SK-N-SH treated with all-trans-retinoic acid at 6 μM for 48 hours (cell line): Measurements from ENCODE around the gene PRKCZ.

Source experiments
- ATAC-seq: fragments of 200-7000 bp; cut with Tn5 transposase; 3 replicates; pipeline ENCODE4 v1.9.1; 2020; ENCODE audit warnings: mild to moderate bottlenecking, moderate library complexity
- ARNTL ChIP-seq: fragments of 450-650 bp; formaldehyde crosslinking; IDR thresholded peaks from 2 replicates; pipeline ENCODE4 v1.5.0; 2020; ENCODE audit warnings: low read depth, mild to moderate bottlenecking, moderate library complexity, borderline replicate concordance
- BACH2 ChIP-seq: fragments of 250-450 bp; sonication (Bioruptor Pico); IDR thresholded peaks from 2 replicates; pipeline ENCODE4 v1.9.0; 2021; ENCODE audit warnings: mild to moderate bottlenecking, borderline replicate concordance
- CREB5 ChIP-seq: fragments of 250-450 bp; sonication (Bioruptor Pico); IDR thresholded peaks from 2 replicates; pipeline ENCODE4 v1.5.1; 2020; ENCODE audit warnings: low read depth, mild to moderate bottlenecking, moderate library complexity
- CSDC2 ChIP-seq: fragments of 250-450 bp; sonication (Bioruptor Pico); IDR thresholded peaks from 2 replicates; pipeline ENCODE4 v1.5.0; 2020; ENCODE audit warnings: mild to moderate bottlenecking, moderate library complexity
- CSRNP3 ChIP-seq: fragments of 250-450 bp; sonication (Bioruptor Pico); IDR thresholded peaks from 2 replicates; pipeline ENCODE4 v1.5.1; 2021; ENCODE audit warnings: mild to moderate bottlenecking, moderate library complexity
- ESRRG ChIP-seq: fragments of 250-450 bp; sonication (Bioruptor Pico); IDR thresholded peaks from 2 replicates; pipeline ENCODE4 v1.6.1; 2021; ENCODE audit warnings: mild to moderate bottlenecking
- GLIS3 ChIP-seq: fragments of 250-450 bp; sonication (Bioruptor Pico); IDR thresholded peaks from 2 replicates; pipeline ENCODE4 v1.5.0; 2020; ENCODE audit warnings: mild to moderate bottlenecking, moderate library complexity
- ISL1 ChIP-seq: fragments of 250-450 bp; sonication (Bioruptor Pico); IDR thresholded peaks from 2 replicates; pipeline ENCODE4 v2.1.2; 2022; ENCODE audit warnings: mild to moderate bottlenecking, moderate library complexity
- OSR1 ChIP-seq: fragments of 250-450 bp; sonication (Bioruptor Pico); IDR thresholded peaks from 2 replicates; pipeline ENCODE4 v1.8.0; 2022; ENCODE audit warnings: moderate library complexity, mild to moderate bottlenecking, inconsistent platforms
- PATZ1 ChIP-seq: fragments of 250-450 bp; sonication (Bioruptor Pico); IDR thresholded peaks from 2 replicates; pipeline ENCODE4 v1.8.0; 2020; ENCODE audit warnings: mild to moderate bottlenecking, moderate library complexity, borderline replicate concordance
- POU6F1 ChIP-seq: fragments of 250-450 bp; sonication (Bioruptor Pico); IDR thresholded peaks from 2 replicates; pipeline ENCODE4 v1.8.0; 2021; ENCODE audit warnings: low read depth, mild to moderate bottlenecking, moderate library complexity, borderline replicate concordance
- PPARA ChIP-seq: fragments of 250-450 bp; sonication (Bioruptor Pico); IDR thresholded peaks from 2 replicates; pipeline ENCODE4 v1.5.0; 2020; ENCODE audit warnings: mild to moderate bottlenecking, borderline replicate concordance
- RARB ChIP-seq: fragments of 250-450 bp; sonication (Bioruptor Pico); IDR thresholded peaks from 2 replicates; pipeline ENCODE4 v1.8.0; 2021; ENCODE audit warnings: mild to moderate bottlenecking, moderate library complexity
- TCF4 ChIP-seq: fragments of 250-450 bp; sonication (Bioruptor Pico); IDR thresholded peaks from 2 replicates; pipeline ENCODE4 v1.8.0; 2021; ENCODE audit warnings: mild to moderate bottlenecking, moderate library complexity, borderline replicate concordance
- TOX ChIP-seq: fragments of 250-450 bp; sonication (Bioruptor Pico); IDR thresholded peaks from 2 replicates; pipeline ENCODE4 v1.8.0; 2021; ENCODE audit warnings: mild to moderate bottlenecking, moderate library complexity, borderline replicate concordance
- ZC3H10 ChIP-seq: fragments of 250-450 bp; sonication (Bioruptor Pico); IDR thresholded peaks from 2 replicates; pipeline ENCODE4 v1.5.1; 2021; ENCODE audit warnings: mild to moderate bottlenecking, moderate library complexity
- ZFP30 ChIP-seq: fragments of 450-650 bp; formaldehyde crosslinking; IDR thresholded peaks from 2 replicates; pipeline ENCODE4 v1.5.0; 2022; ENCODE audit warnings: mild to moderate bottlenecking, moderate library complexity
- ZNF565 ChIP-seq: fragments of 450-650 bp; formaldehyde crosslinking; conservative IDR thresholded peaks from 2 replicates; pipeline ENCODE4 v1.5.0; 2020; ENCODE audit warnings: low read depth, mild to moderate bottlenecking, moderate library complexity
- ZNF70 ChIP-seq: fragments of 450-650 bp; formaldehyde crosslinking; IDR thresholded peaks from 2 replicates; pipeline ENCODE4 v1.5.0; 2020; ENCODE audit warnings: mild to moderate bottlenecking, moderate library complexity
- ZNF8 ChIP-seq: fragments of 450-650 bp; formaldehyde crosslinking; IDR thresholded peaks from 2 replicates; pipeline ENCODE4 v1.5.0; 2020; ENCODE audit warnings: mild to moderate bottlenecking, moderate library complexity

The PRKCZ gene

GRCh38 chr1:2036287-2036686 is 13.9 kb upstream of the PRKCZ start:
- ATAC-seq: no peak
- TF ChIP-seq ISL1 (no peak), TOX (CRISPR knock-in tag) (no peak), ZFP30 (CRISPR knock-in tag) (no peak), ZC3H10 (CRISPR knock-in tag) (no peak), ZNF565 (CRISPR knock-in tag) (no peak), ARNTL (CRISPR knock-in tag) (no peak), OSR1 (CRISPR knock-in tag) (no peak), PPARA (CRISPR knock-in tag) (no peak), CREB5 (CRISPR knock-in tag) (no peak), TCF4 (CRISPR knock-in tag) (no peak)

GRCh38 chr1:2037314-2037979 is 12.8 kb upstream of the PRKCZ start:
- ATAC-seq: no peak
- TF ChIP-seq PATZ1 (CRISPR knock-in tag): no peak
- TF ChIP-seq ZNF8 (CRISPR knock-in tag): no peak
- TF ChIP-seq OSR1 (CRISPR knock-in tag): no peak
- no peak for TF ChIP-seq TCF4 (CRISPR knock-in tag)
- no peak for TF ChIP-seq TOX (CRISPR knock-in tag)
- no peak for TF ChIP-seq RARB
- no peak for TF ChIP-seq ZFP30 (CRISPR knock-in tag)
- no peak for TF ChIP-seq ESRRG (CRISPR knock-in tag)
- TF ChIP-seq ZNF70: no peak
- no peak for TF ChIP-seq ZNF565 (CRISPR knock-in tag)
- TF ChIP-seq BACH2: no peak
- no peak for TF ChIP-seq ARNTL (CRISPR knock-in tag)
- no peak for TF ChIP-seq POU6F1 (CRISPR knock-in tag)
- no peak for TF ChIP-seq ISL1

GRCh38 chr1:2038229-2038628 is 12.0 kb upstream of the PRKCZ start:
- ATAC-seq: no peak

GRCh38 chr1:2039251-2039650 is 11.0 kb upstream of the PRKCZ start:
- TF ChIP-seq CSRNP3 (CRISPR knock-in tag) (no peak), ZNF565 (CRISPR knock-in tag) (no peak), PATZ1 (CRISPR knock-in tag) (no peak), CREB5 (CRISPR knock-in tag) (no peak), ZNF70 (no peak), RARB (no peak), BACH2 (no peak), CSDC2 (CRISPR knock-in tag) (no peak), GLIS3 (CRISPR knock-in tag) (no peak), OSR1 (CRISPR knock-in tag) (no peak), TOX (CRISPR knock-in tag) (no peak), TCF4 (CRISPR knock-in tag) (no peak)
- TF ChIP-seq, all 23 proteins: peak for 0
- no peak for ATAC-seq

More at GRCh38 chr1:2038229-2038628, 12.0 kb upstream of the PRKCZ start:
- TF ChIP-seq CREB5 (CRISPR knock-in tag) (no peak), RARB (no peak), BACH2 (no peak)
